ENCODE data around the gene ID1.
"Not testable (repeated sequence)": the region's sequence is repeated elsewhere in the genome, so short reads cannot be mapped to it uniquely, and the experiment has no call there.

ID1 gene

GRCh38 chr20:31643522-31643921 lies 38.4 kb downstream of the ID1 start:
- in situ Hi-C loops (cut with MboI; ENCODE audit: low sequenced_read_pairs), result no loop called here
- H3K4me3 ChIP-seq, result no peak overlapping the region
- H3K36me3 ChIP-seq (replicated peaks), result no peaks in the 10 kb centered on the region
- no peaks in the 10 kb centered on the region for H3K9me3 ChIP-seq
- DNase-seq (ENCODE audit: low spot score in 2 of 2), result no peak
- no peaks in the 10 kb centered on the region for H3K27me3 ChIP-seq (ENCODE audit: low read depth)
- H3K4me1 ChIP-seq, result peaks cover 3% of the 10 kb centered on the region; the same call in 1 of the 2 replicates

GRCh38 chr20:31644701-31645100 lies 39.6 kb downstream of the ID1 start:
- H3K27me3 ChIP-seq (ENCODE audit: low read depth), result no peaks in the 10 kb centered on the region
- H3K4me1 ChIP-seq, result peaks cover 3% of the 10 kb centered on the region; the same call in 1 of the 2 replicates
- H3K36me3 ChIP-seq (replicated peaks), result no peaks in the 10 kb centered on the region
- no peak for DNase-seq (ENCODE audit: low spot score in 2 of 2)
- H3K9me3 ChIP-seq, result no peaks in the 10 kb centered on the region
- in situ Hi-C loops (cut with MboI; ENCODE audit: low sequenced_read_pairs), result no loop called here
- H3K4me3 ChIP-seq, result no peak overlapping the region

- H3K4me3 ChIP-seq; H3K9me3 ChIP-seq; in situ Hi-C loops (cut with MboI; ENCODE audit: low sequenced_read_pairs); H3K27me3 ChIP-seq (ENCODE audit: low read depth); H3K4me1 ChIP-seq; H3K36me3 ChIP-seq (replicated peaks); DNase-seq (ENCODE audit: low spot score in 2 of 2): not testable (repeated sequence)
Measured at GRCh38 chr20:31648104-31648503, 43.0 kb downstream of the ID1 start.

- H3K27me3 ChIP-seq (ENCODE audit: low read depth), result no peaks in the 10 kb centered on the region
- H3K4me1 ChIP-seq, result peaks cover 2% of the 10 kb centered on the region; the same call in 1 of the 2 replicates
- DNase-seq (ENCODE audit: low spot score in 2 of 2), result no peak
- H3K4me3 ChIP-seq, result no peak overlapping the region
- in situ Hi-C loops (cut with MboI; ENCODE audit: low sequenced_read_pairs), result no loop called here
- no peaks in the 10 kb centered on the region for H3K36me3 ChIP-seq (replicated peaks)
- no peaks in the 10 kb centered on the region for H3K9me3 ChIP-seq
Measured at GRCh38 chr20:31652917-31653396, 47.9 kb downstream of the ID1 start.

- DNase-seq (ENCODE audit: low spot score in 2 of 2), result no peak
- in situ Hi-C loops (cut with MboI; ENCODE audit: low sequenced_read_pairs), result no loop called here
- Histone ChIP-seq H3K36me3 (replicated peaks) (no peaks in the 10 kb centered on the region), H3K9me3 (no peaks in the 10 kb centered on the region), H3K4me3 (no peak overlapping the region), H3K4me1 (no peaks in the 10 kb centered on the region), H3K27me3 (ENCODE audit: low read depth) (no peaks in the 10 kb centered on the region)
Measured at GRCh38 chr20:31653561-31653960, 48.5 kb downstream of the ID1 start.

GRCh38 chr20:31654534-31654933 lies 49.4 kb downstream of the ID1 start:
- H3K9me3 ChIP-seq, result no peaks in the 10 kb centered on the region
- no peaks in the 10 kb centered on the region for H3K36me3 ChIP-seq (replicated peaks)
- in situ Hi-C loops (cut with MboI; ENCODE audit: low sequenced_read_pairs), result no loop called here

More at GRCh38 chr20:31654534-31654933, 49.4 kb downstream of the ID1 start:
- H3K27me3 ChIP-seq (ENCODE audit: low read depth), result no peaks in the 10 kb centered on the region
- H3K4me1 ChIP-seq, result no peaks in the 10 kb centered on the region
- DNase-seq (ENCODE audit: low spot score in 2 of 2), result no peak
- H3K4me3 ChIP-seq, result no peak overlapping the region
